ENCODE data around the gene LRRIQ1. TPM values are rescaled to one million over a fixed set of nuclear protein-coding genes. Genes with fewer than 3 reads are reported as not detected.

The LRRIQ1 gene
- total RNA-seq, 1 experiment from 2014 or later: 0.36 TPM

- H3K36me3 ChIP-seq: no peaks in the 10 kb centered on the region
- no peak overlapping the region for H3K4me3 ChIP-seq
- no peak for DNase-seq
- no peaks in the 10 kb centered on the region for H3K27me3 ChIP-seq
- H3K9me3 ChIP-seq: no peaks in the 10 kb centered on the region
Measured at GRCh38 chr12:85018098-85018497, 18.1 kb upstream of the LRRIQ1 start.

- no peaks in the 10 kb centered on the region; the same call in 1 of the 2 replicates for H3K27me3 ChIP-seq
- no peaks in the 10 kb centered on the region for H3K36me3 ChIP-seq
- no peaks in the 10 kb centered on the region for H3K9me3 ChIP-seq
- H3K4me3 ChIP-seq: no peak overlapping the region
- DNase-seq: no peak
Measured at GRCh38 chr12:85029456-85029855, 6.7 kb upstream of the LRRIQ1 start.

GRCh38 chr12:85036733-85037132, 582 bp downstream of the LRRIQ1 start:
- Histone ChIP-seq H3K4me3 (peak overlapping the region; percentile 50), H3K9me3 (no peaks in the 10 kb centered on the region), H3K36me3 (no peaks in the 10 kb centered on the region), H3K27me3 (peaks cover 5% of the 10 kb centered on the region)
- DNase-seq: no peak

- no peaks in the 10 kb centered on the region for H3K36me3 ChIP-seq
- H3K9me3 ChIP-seq: no peaks in the 10 kb centered on the region
- H3K4me3 ChIP-seq: no peak overlapping the region
- H3K27me3 ChIP-seq: peaks cover 5% of the 10 kb centered on the region; the same call in 1 of the 2 replicates
- DNase-seq: no peak
Measured at GRCh38 chr12:85041395-85041794, 5.2 kb downstream of the LRRIQ1 start.

- no peak for DNase-seq
- Histone ChIP-seq H3K9me3 (no peaks in the 10 kb centered on the region), H3K27me3 (0 out of 2 replicates have a peak, but pooled peaks cover 3% of the 10 kb centered on the region), H3K4me3 (no peak overlapping the region), H3K36me3 (no peaks in the 10 kb centered on the region)
Measured at GRCh38 chr12:85043829-85044228, 7.7 kb downstream of the LRRIQ1 start.

GRCh38 chr12:85057370-85057963, 21.3 kb downstream of the LRRIQ1 start:
- H3K4me3 ChIP-seq: no peak overlapping the region
- H3K9me3 ChIP-seq: no peaks in the 10 kb centered on the region
- no peaks in the 10 kb centered on the region for H3K36me3 ChIP-seq
- DNase-seq: peak; percentile 2
- peaks cover 6% of the 10 kb centered on the region for H3K27me3 ChIP-seq

- Histone ChIP-seq H3K36me3 (no peaks in the 10 kb centered on the region), H3K9me3 (no peaks in the 10 kb centered on the region), H3K27me3 (peaks cover 6% of the 10 kb centered on the region), H3K4me3 (no peak overlapping the region)
- DNase-seq: no peak
Measured at GRCh38 chr12:85058339-85058738, 22.2 kb downstream of the LRRIQ1 start.

- Histone ChIP-seq H3K36me3 (no peaks in the 10 kb centered on the region), H3K4me3 (no peak overlapping the region), H3K27me3 (peaks cover 6% of the 10 kb centered on the region), H3K9me3 (no peaks in the 10 kb centered on the region)
- DNase-seq: no peak
Measured at GRCh38 chr12:85059594-85059993, 23.4 kb downstream of the LRRIQ1 start.

GRCh38 chr12:85060916-85061315, 24.8 kb downstream of the LRRIQ1 start:
- peaks cover 3% of the 10 kb centered on the region; the same call in 1 of the 2 replicates for H3K27me3 ChIP-seq
- no peak overlapping the region for H3K4me3 ChIP-seq
- DNase-seq: no peak
- no peaks in the 10 kb centered on the region for H3K9me3 ChIP-seq
- no peaks in the 10 kb centered on the region for H3K36me3 ChIP-seq

GRCh38 chr12:85065837-85066482, 29.8 kb downstream of the LRRIQ1 start:
- DNase-seq: no peak

GRCh38 chr12:85072826-85073225, 36.7 kb downstream of the LRRIQ1 start:
- no peak overlapping the region for H3K4me3 ChIP-seq
- DNase-seq: no peak
- no peaks in the 10 kb centered on the region for H3K27me3 ChIP-seq
- H3K36me3 ChIP-seq: no peaks in the 10 kb centered on the region
- H3K9me3 ChIP-seq: no peaks in the 10 kb centered on the region

More at GRCh38 chr12:85065837-85066482, 29.8 kb downstream of the LRRIQ1 start:
- Histone ChIP-seq H3K36me3 (no peaks in the 10 kb centered on the region), H3K27me3 (peaks cover under 1% of the 10 kb centered on the region; the same call in 1 of the 2 replicates), H3K9me3 (no peaks in the 10 kb centered on the region), H3K4me3 (no peak overlapping the region)

- no peaks in the 10 kb centered on the region for H3K27me3 ChIP-seq
- peak; percentile 52 for DNase-seq
- H3K9me3 ChIP-seq: no peaks in the 10 kb centered on the region
- H3K36me3 ChIP-seq: no peaks in the 10 kb centered on the region
- H3K4me3 ChIP-seq: no peak overlapping the region
Measured at GRCh38 chr12:85076688-85077430, 40.7 kb downstream of the LRRIQ1 start.

GRCh38 chr12:85085066-85085465, 48.9 kb downstream of the LRRIQ1 start:
- H3K36me3 ChIP-seq: no peaks in the 10 kb centered on the region
- DNase-seq: no peak
- no peaks in the 10 kb centered on the region for H3K27me3 ChIP-seq
- H3K4me3 ChIP-seq: no peak overlapping the region
- no peaks in the 10 kb centered on the region for H3K9me3 ChIP-seq

GRCh38 chr12:85089792-85090191, 53.6 kb downstream of the LRRIQ1 start:
- H3K36me3 ChIP-seq: no peaks in the 10 kb centered on the region
- no peaks in the 10 kb centered on the region for H3K9me3 ChIP-seq
- no peak overlapping the region for H3K4me3 ChIP-seq
- H3K27me3 ChIP-seq: no peaks in the 10 kb centered on the region
- no peak for DNase-seq

GRCh38 chr12:85092814-85093370, 56.7 kb downstream of the LRRIQ1 start:
- Histone ChIP-seq H3K9me3 (no peaks in the 10 kb centered on the region), H3K27me3 (no peaks in the 10 kb centered on the region), H3K4me3 (no peak overlapping the region), H3K36me3 (no peaks in the 10 kb centered on the region)
- no peak for DNase-seq

- Histone ChIP-seq H3K27me3 (no peaks in the 10 kb centered on the region), H3K4me3 (no peak overlapping the region), H3K9me3 (no peaks in the 10 kb centered on the region), H3K36me3 (no peaks in the 10 kb centered on the region)
- no peak for DNase-seq
Measured at GRCh38 chr12:85095501-85095900, 59.4 kb downstream of the LRRIQ1 start.

GRCh38 chr12:85130646-85131045, 94.5 kb downstream of the LRRIQ1 start:
- H3K36me3 ChIP-seq: no peaks in the 10 kb centered on the region
- H3K4me3 ChIP-seq: no peak overlapping the region
- no peaks in the 10 kb centered on the region for H3K9me3 ChIP-seq
- H3K27me3 ChIP-seq: no peaks in the 10 kb centered on the region; the same call in 1 of the 2 replicates
- no peak for DNase-seq
